Left hindlimb (tissue), 1 donor: ENCODE data around the gene FEN1.
A peak's percentile ranks its signal among the peaks of the same experiment; 100 is the strongest.

Experiments used
- DNase-seq: peaks from one replicate; pipeline ENCODE4 v3.0.0-alpha.2; 2018

The FEN1 gene

GRCh38 chr11:61795876-61796526 is 3.3 kb downstream of the FEN1 start:
- DNase-seq, result no peak

GRCh38 chr11:61797263-61797944 is 4.7 kb downstream of the FEN1 start:
- no peak for DNase-seq

GRCh38 chr11:61799665-61800284 is 7.1 kb downstream of the FEN1 start:
- DNase-seq, result no peak

- DNase-seq, result no peak
These were observed 7.9 kb downstream of the FEN1 start for GRCh38 chr11:61800331-61801281.

GRCh38 chr11:61802605-61803004 is 9.9 kb downstream of the FEN1 start:
- DNase-seq, result no peak

- no peak for DNase-seq
These were observed 11.4 kb downstream of the FEN1 start for GRCh38 chr11:61803889-61804647.

GRCh38 chr11:61805146-61805545 is 12.4 kb downstream of the FEN1 start:
- DNase-seq, result no peak

- DNase-seq, result no peak
These were observed 14.1 kb downstream of the FEN1 start for GRCh38 chr11:61806785-61807184.

GRCh38 chr11:61810671-61811175 is 18.0 kb downstream of the FEN1 start:
- DNase-seq, result no peak

- no peak for DNase-seq
These were observed 19.1 kb downstream of the FEN1 start for GRCh38 chr11:61811831-61812230.

GRCh38 chr11:61812736-61813411 is 20.2 kb downstream of the FEN1 start:
- DNase-seq, result no peak

- no peak for DNase-seq
These were observed 21.7 kb downstream of the FEN1 start for GRCh38 chr11:61814247-61814957.

- peak; percentile 94 for DNase-seq
These were observed 22.5 kb downstream of the FEN1 start for GRCh38 chr11:61814958-61815789.

- peak; percentile 79 for DNase-seq
These were observed 23.4 kb downstream of the FEN1 start for GRCh38 chr11:61815790-61816735.

GRCh38 chr11:61816736-61817455 is 24.2 kb downstream of the FEN1 start, which contains the start of gene FADS1:
Gene FADS1 (minus strand): TSS chr11:61817003. CDS start chr11:61816929, 74 bp downstream.
- peak; percentile 92 for DNase-seq

GRCh38 chr11:61817471-61818202 is 24.9 kb downstream of the FEN1 start:
- DNase-seq, result no peak

GRCh38 chr11:61820174-61820573 is 27.5 kb downstream of the FEN1 start:
- DNase-seq, result no peak
